Common myeloid progenitor, CD34-positive (primary cell): Measurements from ENCODE around the gene GRK6.
A peak's percentile ranks its signal among the peaks of the same experiment; 100 is the strongest.

Source experiments
- CTCF ChIA-PET: fragments of 350-600 bp; sonication (Branson Sonifier 250); formaldehyde crosslinking; loops from one replicate; lab custom pipeline; 2021; ENCODE audit warnings: antibody characterized with exemption; lab: Charles Lee
- POLR2A ChIA-PET: fragments of 350-600 bp; sonication (Branson Sonifier 250); formaldehyde crosslinking; loops from one replicate; lab custom pipeline; 2021; ENCODE audit warnings: antibody characterized with exemption; lab: Charles Lee
- DNase-seq, 3 donors: peaks; one replicate each; pipeline versions ENCODE4 v3.0.0 to v3.0.0-alpha.2; 2013
- H3K27ac ChIP-seq, 2 experiments: 1 replicate in 1 of 2; 2 replicates in 1 of 2; pipeline ENCODE4 v1.7.0; 2013; ENCODE audit warnings: inconsistent platforms in 2 of 2, low read length in 2 of 2, mild to moderate bottlenecking in 2 of 2, low read depth in 1 of 2, moderate library complexity in 1 of 2; ENCODE audit not compliant: severe bottlenecking in 2 of 2, insufficient read depth in 1 of 2, poor library complexity in 1 of 2
- H3K27me3 ChIP-seq, 5 experiments: replicated peaks in 2 of 5; 1 replicate in 3 of 5; 2 replicates in 2 of 5; pipeline versions ENCODE4 v1.6.1 to v1.7.0; 2013; ENCODE audit warnings: low read length in 4 of 5, mild to moderate bottlenecking in 2 of 5, moderate library complexity in 2 of 5, inconsistent platforms in 1 of 5; ENCODE audit not compliant: insufficient read depth in 5 of 5, control insufficient read depth in 4 of 5
- H3K36me3 ChIP-seq, 4 experiments: 1 replicate in 2 of 4; 2 replicates in 2 of 4; pipeline versions ENCODE4 v1.6.1 to v1.7.0; 2013; ENCODE audit warnings: low read length in 3 of 4, control low read depth in 1 of 4, mild to moderate bottlenecking in 1 of 4; ENCODE audit not compliant: control insufficient read depth in 4 of 4, insufficient read depth in 4 of 4
- H3K4me1 ChIP-seq, 4 experiments: 1 replicate in 3 of 4; 2 replicates in 1 of 4; pipeline versions ENCODE4 v1.6.1 to v1.7.1; 2013; ENCODE audit warnings: low read length in 3 of 4, mild to moderate bottlenecking in 3 of 4, control low read depth in 1 of 4, inconsistent platforms in 1 of 4, moderate library complexity in 1 of 4; ENCODE audit not compliant: control insufficient read depth in 4 of 4, insufficient read depth in 4 of 4; ENCODE audit errors: control extremely low read depth in 1 of 4
- H3K4me3 ChIP-seq, 7 experiments: 1 replicate in 4 of 7; 2 replicates in 3 of 7; pipeline versions ENCODE4 v1.5.1 to v1.7.0; 2013; ENCODE audit warnings: mild to moderate bottlenecking in 7 of 7, low read length in 6 of 7, moderate library complexity in 6 of 7, inconsistent platforms in 2 of 7, low read depth in 2 of 7, control low read depth in 1 of 7; ENCODE audit not compliant: insufficient read depth in 4 of 7, control insufficient read depth in 1 of 7; ENCODE audit errors: extremely low read depth in 1 of 7
- H3K9me3 ChIP-seq, 5 experiments: 1 replicate in 4 of 5; 2 replicates in 1 of 5; pipeline versions ENCODE4 v1.6.1 to v1.7.1; 2013; ENCODE audit warnings: low read length in 4 of 5, mild to moderate bottlenecking in 2 of 5, inconsistent platforms in 1 of 5, low read depth in 1 of 5, moderate library complexity in 1 of 5; ENCODE audit not compliant: control insufficient read depth in 4 of 5, insufficient read depth in 2 of 5; ENCODE audit errors: control extremely low read depth in 1 of 5
- WGBS: methylation state at CpG from one replicate; pipeline ENCODE4 v1.1.5; 2013; ENCODE audit not compliant: insufficient coverage; 5-methylcytosine and 5-hydroxymethylcytosine counted together

GRK6 gene

GRCh38 chr5:177469750-177470525 is 43.5 kb downstream of the GRK6 start:
- DNase-seq, result no peak
- peaks cover 9 to 34% (median 19%) of the 10 kb centered on the region in 4 experiments for H3K36me3 ChIP-seq
- ChIA-PET CTCF (interaction anchor here (1.0 to 1.9 kb wide), 12 partner anchors 10 to 66 kb away, joined by 3 to 10 read pairs (median 4); partner anchors contain the start of gene DOK3), POLR2A (no interaction called here)
- H3K4me3 ChIP-seq, result no peak overlapping the region
- no peaks in the 10 kb centered on the region for H3K27me3 ChIP-seq
- peaks cover 0 to 25% (median 23%) of the 10 kb centered on the region in 4 experiments for H3K4me1 ChIP-seq
- WGBS, result 80% methylated on average over 3 of the region's 8 CpGs
- H3K27ac ChIP-seq, result no peak overlapping the region
- H3K9me3 ChIP-seq, result peaks cover 0 to 5% (median 0%) of the 10 kb centered on the region in 5 experiments

GRCh38 chr5:177470759-177471536 is 44.5 kb downstream of the GRK6 start:
- no peak overlapping the region for H3K4me3 ChIP-seq
- H3K4me1 ChIP-seq, result peaks cover 0 to 34% (median 29%) of the 10 kb centered on the region in 4 experiments
- WGBS, result 91% methylated on average over 5 of the region's 10 CpGs
- peaks cover 3 to 24% (median 15%) of the 10 kb centered on the region in 4 experiments for H3K36me3 ChIP-seq
- POLR2A ChIA-PET, result no interaction called here
- DNase-seq, result no peak
- no peaks in the 10 kb centered on the region for H3K9me3 ChIP-seq
- CTCF ChIA-PET, result interaction anchor here (1.0 to 1.9 kb wide), 13 partner anchors 8 to 67 kb away, joined by 3 to 12 read pairs (median 4); no protein-coding TSS in a partner anchor
- H3K27ac ChIP-seq, result no peak overlapping the region
- no peaks in the 10 kb centered on the region for H3K27me3 ChIP-seq

DNA sequence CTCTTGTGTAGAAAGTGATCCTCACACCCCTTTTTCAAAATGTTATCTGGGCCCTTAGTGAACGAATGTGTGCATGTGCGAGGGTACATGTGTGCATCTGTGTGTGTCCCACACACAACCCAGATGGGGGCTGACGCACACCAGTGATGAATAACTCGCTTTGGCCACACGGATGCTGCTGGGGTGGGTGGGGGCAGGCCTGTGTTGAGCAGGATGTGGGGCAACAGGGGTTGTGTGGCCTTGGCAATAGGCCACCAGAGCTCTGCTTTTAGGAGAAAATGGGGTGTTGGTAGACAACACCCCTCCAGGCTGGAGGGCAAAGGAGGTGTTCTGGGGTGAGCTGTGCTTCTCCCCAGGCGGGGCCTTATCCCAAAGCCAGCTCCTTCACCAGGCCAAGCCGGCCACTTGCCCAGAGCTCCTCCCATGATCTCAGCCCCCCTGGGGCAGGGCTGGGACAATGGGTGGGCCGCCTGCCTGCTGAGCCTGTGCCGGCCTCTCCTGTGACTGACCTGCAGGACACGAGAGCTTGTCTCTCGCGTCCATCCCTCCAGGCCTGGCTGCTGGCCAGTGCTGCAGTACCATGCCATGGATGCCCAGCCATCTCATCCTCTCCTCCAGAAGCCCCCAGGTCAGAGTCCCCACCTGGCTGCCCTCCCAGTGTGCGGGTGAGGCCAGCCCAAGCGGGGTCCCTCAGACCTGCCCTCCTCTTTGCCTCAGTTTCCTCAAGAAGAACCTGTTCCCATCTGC is 45.3 kb downstream of the GRK6 start:
- Histone ChIP-seq H3K9me3 (no peaks in the 10 kb centered on the region), H3K4me1 (peaks cover 0 to 34% (median 29%) of the 10 kb centered on the region in 4 experiments), H3K36me3 (peaks cover 0 to 16% (median 8%) of the 10 kb centered on the region in 4 experiments), H3K4me3 (peak overlapping the region in 4 of 7 experiments; percentile 4 to 76 (median 57)), H3K27ac (no peak overlapping the region), H3K27me3 (no peaks in the 10 kb centered on the region)
- POLR2A ChIA-PET, result interaction anchor here (1.4 kb wide), 1 partner anchor 17 kb away, joined by 4 read pairs; no protein-coding TSS in a partner anchor
- DNase-seq, result no peak
- 86% methylated on average over 11 of the region's 14 CpGs for WGBS
- CTCF ChIA-PET, result interaction anchor here (0.7 to 1.9 kb wide), 10 partner anchors 8 to 163 kb away, joined by 3 to 12 read pairs (median 7); no protein-coding TSS in a partner anchor

DNA sequence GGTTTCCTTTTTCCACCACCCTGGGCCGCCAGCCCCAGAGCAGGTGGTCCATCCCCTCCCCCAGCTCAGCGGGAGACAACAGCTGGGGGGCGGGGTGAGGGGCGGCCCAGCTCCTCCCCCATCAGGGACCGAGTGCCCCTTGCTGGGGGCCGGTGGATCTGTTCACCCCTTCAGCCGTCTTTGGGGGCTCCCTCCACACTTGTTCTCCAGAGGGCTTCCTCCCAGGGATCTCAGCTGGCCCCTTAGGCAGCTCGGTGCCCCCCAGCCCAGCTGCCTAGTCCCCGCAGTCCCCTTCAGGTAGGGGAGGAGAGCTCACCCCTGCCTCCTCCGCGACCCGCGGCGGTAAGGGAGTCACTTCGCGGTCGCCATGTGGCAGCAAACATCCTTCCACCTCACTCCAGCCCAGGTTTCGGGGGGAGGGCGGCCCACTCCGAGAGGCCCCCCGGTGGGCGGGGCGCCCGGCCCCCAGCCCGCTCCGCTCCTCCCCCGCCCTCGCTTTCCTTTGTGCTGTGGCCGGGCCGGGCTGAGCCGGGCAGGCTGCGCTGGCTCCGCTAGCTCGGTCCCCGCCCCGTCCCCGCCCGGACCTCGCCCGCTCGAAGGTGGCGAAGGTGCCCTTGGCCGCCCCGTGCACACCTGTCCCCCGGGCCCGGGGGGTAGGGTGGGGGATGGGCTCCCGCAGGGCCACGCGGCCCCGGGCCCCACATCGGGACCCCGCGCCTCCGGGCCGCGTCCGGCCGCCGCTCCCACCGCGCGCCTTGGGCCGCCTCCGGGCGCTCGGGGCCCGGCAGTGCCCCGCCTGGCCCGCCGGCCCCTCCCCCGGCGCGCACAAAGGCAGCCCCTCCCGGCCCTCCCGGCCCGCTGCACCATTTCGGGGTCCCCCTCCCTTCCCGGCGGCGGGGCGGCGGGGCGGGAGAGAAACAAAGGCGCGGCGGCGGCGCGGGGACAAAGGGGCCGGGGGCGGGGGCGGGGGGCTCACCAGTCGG is 46.3 kb downstream of the GRK6 start:
- peak; percentile 59 to 88 (median 85) for DNase-seq
- no peaks in the 10 kb centered on the region for H3K27me3 ChIP-seq
- peaks cover 0 to 36% (median 32%) of the 10 kb centered on the region in 4 experiments for H3K4me1 ChIP-seq
- no peaks in the 10 kb centered on the region for H3K9me3 ChIP-seq
- peak overlapping the region in 1 of 2 experiments; percentile 5 for H3K27ac ChIP-seq
- H3K36me3 ChIP-seq, result peaks cover 0 to 6% (median 2%) of the 10 kb centered on the region in 4 experiments
- ChIA-PET CTCF (interaction anchor here (0.7 to 1.9 kb wide), 9 partner anchors 9 to 164 kb away, joined by 3 to 12 read pairs (median 5); no protein-coding TSS in a partner anchor), POLR2A (interaction anchor here (1.4 kb wide), 1 partner anchor 17 kb away, joined by 4 read pairs; no protein-coding TSS in a partner anchor)
- 3% methylated on average over 34 of the region's 93 CpGs for WGBS
- H3K4me3 ChIP-seq, result peak overlapping the region in 6 of 7 experiments; percentile 36 to 76 (median 60)

GRCh38 chr5:177473443-177474001 is 47.0 kb downstream of the GRK6 start, which contains the start of gene DBN1:
Gene DBN1 (minus strand): TSS chr5:177473634. CDS start chr5:177473521, 113 bp downstream.
- CTCF ChIA-PET, result interaction anchor here (0.8 to 1.3 kb wide), 3 partner anchors 16 to 34 kb away, joined by 3 to 7 read pairs (median 3); no protein-coding TSS in a partner anchor
- Histone ChIP-seq H3K27me3 (no peaks in the 10 kb centered on the region), H3K36me3 (peaks cover 0 to 2% (median under 1%) of the 10 kb centered on the region in 4 experiments), H3K4me1 (peaks cover 0 to 43% (median 38%) of the 10 kb centered on the region in 4 experiments), H3K4me3 (peak within 1 kb of the TSS; percentile 15 to 76 (median 58)), H3K27ac (peak within 1 kb of the TSS in 1 of 2 experiments; percentile 5), H3K9me3 (no peaks in the 10 kb centered on the region)
- DNase-seq, result peak in 1 of 3 donors; percentile 36
- POLR2A ChIA-PET, result no interaction called here
- 3% methylated on average over 25 of the region's 69 CpGs for WGBS
